HG03060 (cell line): ENCODE data around the gene KIAA1217.

Experiments used
- ATAC-seq: cut with Tn5 transposase; IDR thresholded peaks from one replicate; pipeline ENCODE4 v1.9.1; 2021; ENCODE audit warnings: low read depth, moderate number of reproducible peaks; ENCODE audit not compliant: unreplicated experiment

Gene KIAA1217

DNA sequence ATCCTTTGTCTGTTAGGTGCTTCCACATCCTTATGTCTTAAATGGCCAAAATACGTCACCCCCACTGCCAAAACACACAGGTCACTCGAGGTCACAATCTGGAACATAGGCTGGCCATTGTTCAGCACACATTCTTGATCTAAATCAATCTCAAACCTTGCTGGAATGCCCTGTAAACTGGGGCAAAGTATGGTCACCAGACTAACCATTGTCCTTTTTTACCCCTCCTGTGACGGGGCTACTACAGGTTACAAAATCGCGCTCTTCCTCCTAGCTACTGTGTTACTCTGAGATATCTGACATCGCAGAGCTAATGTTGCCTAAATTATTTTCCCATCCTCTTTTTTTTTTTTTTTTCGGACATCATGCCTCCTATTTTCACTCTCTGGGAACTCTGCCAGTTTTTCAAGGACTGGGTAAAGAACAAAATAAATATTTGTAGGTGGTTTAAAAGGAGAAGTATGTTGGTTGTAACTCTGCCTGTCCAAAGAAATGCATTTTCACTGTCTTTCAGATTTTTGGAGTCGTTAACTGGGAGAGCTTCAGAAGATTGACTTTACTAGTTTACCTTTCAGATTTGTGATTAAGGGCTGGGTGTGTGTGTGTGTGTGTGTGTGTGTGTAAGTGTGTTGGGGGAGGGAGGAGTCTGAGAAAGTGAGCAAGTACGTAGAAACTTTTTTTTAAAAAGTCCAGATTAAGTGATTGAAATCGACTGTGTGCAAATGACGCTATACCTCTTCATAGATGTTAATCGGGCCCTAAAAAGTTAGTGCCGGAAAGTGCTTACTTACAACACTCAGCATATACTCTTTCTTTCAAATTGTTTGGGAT, 942 bp upstream of the KIAA1217 start:
- no peak for ATAC-seq

DNA sequence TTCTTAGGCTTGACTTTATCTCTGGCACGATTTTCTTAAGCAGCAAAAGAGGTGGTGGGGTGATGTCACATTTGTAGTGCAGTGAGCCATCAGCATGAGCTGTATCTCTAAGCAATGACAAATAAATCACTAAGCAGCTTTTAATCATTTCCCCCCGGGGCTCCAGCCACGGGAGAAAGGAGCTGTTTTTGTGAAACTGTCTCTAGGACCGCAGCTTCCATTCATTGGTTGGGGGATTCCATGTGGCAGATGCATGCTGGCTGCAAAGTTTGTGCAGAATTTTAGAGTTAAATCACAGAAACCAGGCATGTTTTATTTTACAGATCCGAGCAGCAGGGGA, 464 bp downstream of the KIAA1217 start:
- ATAC-seq, result peak; percentile 33

DNA sequence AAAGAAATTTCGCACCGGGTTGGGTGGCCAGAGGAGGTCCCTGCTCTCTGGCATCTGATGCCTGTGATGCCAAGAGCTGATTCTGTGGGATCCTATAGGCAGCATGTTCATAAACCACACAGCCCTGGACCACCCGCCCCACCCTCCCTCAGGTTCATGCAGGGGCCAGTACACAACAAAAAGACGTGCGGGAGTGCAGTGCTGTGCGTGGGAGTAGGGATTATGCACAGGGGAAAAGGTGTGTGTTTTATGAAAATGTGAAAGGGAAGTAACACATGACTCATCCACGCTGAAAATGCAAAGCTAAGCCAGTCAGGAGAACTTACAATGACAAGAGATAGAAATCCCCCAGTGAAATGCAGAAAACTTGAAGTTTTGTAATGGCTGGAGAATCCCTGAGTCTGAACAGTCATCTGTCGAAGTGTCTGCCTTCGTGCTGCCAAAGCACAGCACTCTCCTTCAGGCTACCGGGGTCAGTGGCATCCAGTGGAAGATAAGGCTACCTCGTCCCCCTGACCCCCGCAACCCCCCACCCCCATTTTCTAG, 1.1 kb downstream of the KIAA1217 start:
- peak; percentile 61 for ATAC-seq

DNA sequence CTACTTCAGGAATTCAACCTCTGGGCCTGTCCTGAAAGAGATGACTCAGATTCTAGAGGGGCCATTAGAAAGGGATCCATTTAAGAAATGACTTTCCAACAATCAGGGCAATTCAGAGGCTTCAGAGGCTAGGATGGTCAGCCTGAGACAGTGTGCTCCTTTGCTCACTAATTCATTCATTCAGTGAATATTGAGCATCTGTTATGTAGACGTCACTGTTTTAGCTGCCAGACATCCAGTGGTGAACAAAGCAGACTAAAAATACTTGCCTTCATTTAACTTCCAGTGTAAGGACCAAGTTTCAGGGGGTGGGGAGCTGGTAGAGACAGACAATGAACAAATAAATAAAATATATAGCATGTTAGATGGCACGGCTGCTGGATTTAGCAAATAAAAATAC, 1.6 kb downstream of the KIAA1217 start:
- ATAC-seq, result no peak

DNA sequence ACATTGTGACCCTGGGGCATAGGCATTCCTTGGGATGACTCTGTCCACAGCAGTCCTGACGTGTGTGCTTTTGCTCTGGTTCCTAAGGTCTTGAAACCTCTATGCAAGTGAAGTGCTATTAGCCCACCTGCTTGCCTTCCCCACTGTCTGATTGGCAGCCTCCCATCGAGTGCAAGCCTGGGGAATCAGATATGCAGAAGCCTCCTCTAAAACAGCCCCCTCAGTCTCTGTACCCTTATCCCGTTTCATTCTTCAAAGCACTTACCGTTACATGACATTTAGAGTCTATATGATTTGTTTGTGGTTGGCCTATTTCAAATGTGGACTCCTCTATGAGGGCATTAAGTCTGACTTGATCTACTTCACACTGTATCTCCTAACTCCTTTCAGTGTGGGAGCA, 4.3 kb downstream of the KIAA1217 start:
- ATAC-seq, result no peak

DNA sequence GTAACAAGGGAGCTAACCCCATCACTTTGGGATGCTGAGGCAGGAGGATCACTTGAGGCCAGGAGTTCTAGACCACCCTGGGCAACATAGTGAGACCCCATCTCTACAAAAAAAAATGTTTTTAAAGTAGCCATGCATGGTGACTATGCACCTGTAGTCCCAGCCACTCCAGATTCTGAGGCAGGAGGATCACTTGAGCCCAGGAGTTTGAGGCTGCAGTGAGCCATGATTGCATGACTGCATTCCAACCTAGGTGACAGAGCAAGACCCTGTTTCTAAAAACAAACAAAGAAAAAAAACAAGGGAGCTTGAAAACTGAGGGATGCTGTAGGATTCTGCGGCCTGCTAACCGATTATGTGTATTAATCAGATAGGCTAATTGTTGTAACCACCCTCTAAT, 4.9 kb downstream of the KIAA1217 start:
- no peak for ATAC-seq

DNA sequence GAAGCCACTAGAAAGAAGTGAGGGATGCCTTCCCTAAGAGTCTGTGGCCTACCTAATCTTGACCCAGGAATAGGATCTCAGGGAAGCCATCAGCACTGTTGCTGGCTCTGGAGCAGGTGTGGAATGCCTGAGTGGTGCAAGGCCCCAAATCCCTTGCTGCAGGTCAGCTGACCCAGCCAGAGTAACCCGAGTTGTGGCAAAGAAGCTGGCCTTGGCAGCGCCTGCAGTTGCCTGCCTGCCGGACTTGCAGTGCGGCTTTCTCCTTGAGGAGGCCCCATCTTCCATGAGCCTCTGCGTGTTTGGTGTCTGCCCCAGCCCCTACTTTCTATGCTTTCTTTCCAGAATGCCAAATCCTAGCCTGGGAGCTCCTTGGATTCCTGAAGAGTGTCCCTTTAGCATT, 5.8 kb downstream of the KIAA1217 start:
- ATAC-seq, result no peak

DNA sequence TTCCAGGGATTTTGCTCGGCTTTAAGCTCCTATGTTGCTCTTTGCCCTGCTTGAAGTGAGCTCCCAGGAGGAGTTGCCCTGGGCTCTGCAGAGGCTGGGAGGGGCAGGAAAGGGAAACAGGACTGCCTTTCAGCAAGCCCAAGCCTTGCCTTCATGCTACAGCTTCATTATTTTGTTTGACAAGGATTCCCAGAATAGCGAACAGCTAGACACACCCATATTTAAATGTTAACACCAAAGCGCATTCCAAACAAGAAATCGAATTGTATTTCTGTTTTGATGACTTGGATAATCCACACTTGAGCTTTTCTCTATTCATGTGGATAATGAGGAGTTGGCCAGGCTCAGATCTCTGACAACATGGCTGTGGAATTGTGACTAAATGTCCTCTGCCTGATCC, 6.3 kb downstream of the KIAA1217 start:
- ATAC-seq, result no peak

DNA sequence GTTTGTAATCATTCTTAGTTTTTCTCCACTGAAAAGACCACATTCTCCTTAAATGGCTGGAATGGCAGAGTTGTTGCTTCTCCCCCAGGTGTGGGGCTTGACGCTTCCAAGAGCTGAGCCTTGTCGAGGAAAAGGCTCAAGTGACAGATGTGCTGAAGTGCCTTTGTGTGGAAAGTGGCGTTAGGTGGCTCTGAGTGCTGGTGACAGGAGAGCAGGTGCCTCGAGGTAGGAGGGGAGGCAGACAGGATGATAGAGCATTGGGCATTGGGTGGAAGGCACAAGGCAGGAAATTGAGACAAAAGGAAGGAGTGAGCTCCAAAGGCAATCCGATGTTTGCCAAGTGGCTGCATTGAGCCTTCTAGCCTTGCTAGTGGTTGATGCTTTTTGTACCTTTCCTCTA, 6.7 kb downstream of the KIAA1217 start:
- ATAC-seq, result no peak

DNA sequence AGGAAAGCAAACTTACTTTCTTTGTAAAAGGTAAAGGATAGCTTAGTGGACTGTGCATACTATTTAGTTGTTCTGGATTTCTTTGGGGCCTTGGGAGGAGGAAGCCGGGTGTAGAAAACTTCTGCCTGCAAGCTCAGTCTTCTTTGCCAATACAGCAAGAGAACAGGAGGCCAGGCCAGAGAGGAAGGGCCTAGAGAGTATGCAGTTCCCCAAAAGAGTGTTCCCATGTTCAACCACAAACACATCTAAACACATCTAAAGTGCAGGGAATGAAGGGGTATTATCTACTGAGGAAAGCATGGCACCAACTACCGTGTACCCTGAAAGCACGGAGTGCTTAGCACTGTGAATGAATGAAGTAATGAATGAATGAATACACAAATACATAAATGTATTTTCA, 11.0 kb downstream of the KIAA1217 start:
- no peak for ATAC-seq

DNA sequence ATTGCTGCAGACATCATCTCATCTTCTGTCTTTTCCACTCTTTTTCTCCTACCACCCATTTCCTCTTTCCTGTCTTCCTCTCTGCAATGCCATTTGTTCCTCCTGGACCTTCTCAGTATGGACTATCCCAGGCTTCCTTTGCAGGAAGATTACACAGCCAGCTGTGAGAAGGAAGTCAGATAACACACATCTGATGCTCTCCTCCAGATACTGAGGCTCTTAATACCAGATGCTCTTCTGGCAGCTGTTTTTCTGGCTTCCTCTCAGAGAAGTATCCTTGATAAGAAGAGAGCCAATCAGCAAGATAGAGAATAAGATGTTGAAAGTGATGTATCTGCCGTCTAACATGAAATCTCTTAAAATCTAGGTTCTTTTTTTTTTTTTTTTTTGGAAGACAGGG, 14.4 kb downstream of the KIAA1217 start:
- no peak for ATAC-seq

DNA sequence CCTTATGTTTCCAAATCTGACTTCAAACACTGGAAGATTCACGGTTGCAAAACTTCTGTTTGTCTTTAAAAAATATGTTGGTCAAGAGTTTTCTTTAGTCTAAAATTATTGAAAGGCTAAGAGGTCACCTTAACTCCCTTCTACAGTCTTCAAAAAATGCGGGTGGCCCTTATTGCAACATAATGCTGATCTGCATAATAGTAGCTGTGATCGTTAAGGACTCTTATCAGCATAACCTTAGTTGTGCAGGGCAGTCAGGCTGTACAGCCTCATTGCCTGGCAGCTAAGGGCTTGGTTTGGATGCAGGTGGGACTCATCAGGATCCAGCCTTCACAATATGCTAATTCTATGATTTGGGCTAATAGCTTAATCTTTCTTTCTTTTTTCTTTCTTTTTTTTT, 15.0 kb downstream of the KIAA1217 start:
- ATAC-seq, result no peak

DNA sequence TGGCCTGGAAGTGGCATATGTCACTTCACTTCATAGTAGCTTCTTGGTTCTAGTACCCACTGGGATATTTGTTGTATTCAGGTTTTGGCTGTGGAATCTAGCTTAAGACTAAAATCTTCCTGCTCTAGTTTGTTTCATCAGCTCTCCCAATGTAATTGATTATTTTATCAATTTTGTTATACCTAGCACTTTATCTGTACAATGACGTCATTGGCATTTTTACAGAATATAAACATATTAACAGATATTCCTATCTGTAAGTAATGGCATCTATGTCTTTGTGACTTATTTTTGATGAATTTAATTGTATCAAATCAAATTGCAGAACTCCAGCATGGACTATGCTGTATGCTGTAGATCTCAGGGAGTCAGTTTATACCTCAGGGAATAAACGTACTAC, 19.7 kb downstream of the KIAA1217 start:
- no peak for ATAC-seq

DNA sequence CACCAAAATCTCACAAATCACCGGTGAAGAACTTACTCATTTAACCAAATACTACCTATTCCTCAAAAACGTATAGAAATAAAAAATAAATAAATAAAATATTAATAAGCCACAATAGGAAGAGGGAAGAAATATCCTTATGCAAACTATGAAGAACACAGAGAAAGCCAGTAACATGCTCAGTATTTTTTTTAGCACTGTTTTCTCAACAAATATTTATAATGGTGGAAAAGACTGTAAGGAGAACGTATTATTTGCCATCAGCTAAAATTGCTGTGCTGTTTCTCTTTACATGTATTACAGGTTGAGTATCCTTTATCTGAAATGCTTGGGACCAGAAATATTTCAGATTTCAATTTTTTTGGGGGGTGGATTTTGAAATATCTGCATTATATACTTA, 21.0 kb downstream of the KIAA1217 start:
- ATAC-seq, result no peak

DNA sequence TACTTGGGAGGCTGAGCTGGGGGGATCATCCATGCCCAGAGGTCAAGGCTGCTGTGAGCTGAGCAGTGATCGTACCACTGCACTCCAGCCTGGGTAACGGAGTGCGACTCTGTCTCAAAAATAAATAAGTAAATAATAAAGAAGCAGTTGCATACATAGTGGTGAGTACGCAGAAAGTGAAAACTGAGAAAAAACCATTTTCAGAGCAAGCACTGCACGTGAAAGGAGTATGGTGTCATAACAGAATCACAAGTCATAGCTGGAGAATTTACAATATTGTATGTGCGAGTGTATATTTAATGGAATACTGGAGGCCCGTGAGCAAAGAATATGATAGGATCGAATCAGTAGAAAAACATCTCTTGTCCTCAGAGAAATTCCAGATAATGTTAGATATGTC, 22.3 kb downstream of the KIAA1217 start:
- no peak for ATAC-seq

DNA sequence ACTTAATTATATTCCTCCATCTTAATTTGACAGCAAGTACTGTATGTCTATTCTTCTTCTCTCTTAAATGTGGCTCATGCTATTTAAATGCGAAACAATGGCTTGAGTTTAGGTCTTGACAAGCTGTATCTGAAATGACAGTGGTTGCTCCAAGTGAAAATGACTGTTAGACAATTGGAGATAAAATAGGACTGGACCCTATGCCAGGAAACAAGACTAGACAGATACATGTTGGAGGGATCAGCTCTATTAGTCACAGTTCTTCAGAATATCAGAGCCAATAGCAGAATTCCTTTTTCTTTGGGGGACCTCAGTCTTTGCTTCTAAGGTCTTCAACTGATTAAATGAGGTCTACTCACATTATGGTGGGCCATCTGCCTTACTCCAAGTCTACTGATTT, 25.8 kb downstream of the KIAA1217 start:
- no peak for ATAC-seq

DNA sequence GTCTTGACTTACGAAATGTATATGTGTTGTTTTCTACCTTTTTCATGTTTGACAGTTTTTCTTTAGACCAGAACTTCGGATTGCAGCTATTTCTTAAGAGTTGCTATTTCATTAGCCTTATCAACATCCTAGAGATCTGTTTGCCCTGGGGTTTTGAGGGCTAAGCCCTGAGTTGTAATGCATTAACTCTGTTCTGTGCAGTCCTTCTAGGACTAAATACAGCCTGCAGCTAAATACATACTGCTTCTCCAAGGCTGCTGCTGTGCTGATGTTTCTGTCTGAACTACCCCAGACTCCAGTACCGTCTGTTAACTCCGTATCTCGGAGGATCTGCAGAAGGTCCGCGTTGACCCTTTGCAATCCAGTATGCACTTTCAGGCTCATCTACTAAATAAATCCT, 26.5 kb downstream of the KIAA1217 start:
- no peak for ATAC-seq

DNA sequence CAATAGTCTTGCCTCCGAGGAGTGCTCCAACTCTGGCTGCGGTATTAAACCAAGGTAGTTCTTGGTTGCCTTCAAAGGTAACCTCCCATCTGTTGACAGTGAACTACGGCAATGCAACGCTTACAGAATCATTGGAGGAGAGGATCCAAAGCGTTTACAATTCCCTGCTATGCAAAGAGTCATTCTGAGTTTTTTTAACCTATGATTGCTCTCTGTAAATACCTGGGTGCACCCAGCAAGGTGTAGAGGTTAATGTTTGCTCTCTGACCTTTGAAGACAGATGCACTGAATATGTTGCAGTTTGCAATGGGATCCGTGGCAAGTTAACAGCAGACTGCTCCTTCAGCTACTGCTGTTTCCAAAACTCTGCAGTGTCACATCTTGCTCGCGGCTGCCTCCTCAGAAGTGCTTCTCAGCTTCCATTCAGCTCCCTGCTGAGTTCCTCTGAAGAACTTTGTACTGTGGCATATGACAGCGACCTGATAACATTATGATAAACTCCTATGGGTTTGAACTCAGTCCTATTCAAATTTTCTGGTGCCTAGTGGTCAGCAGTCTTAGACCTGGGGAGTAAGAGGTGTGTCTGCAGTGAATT, 29.0 kb downstream of the KIAA1217 start:
- ATAC-seq, result no peak

DNA sequence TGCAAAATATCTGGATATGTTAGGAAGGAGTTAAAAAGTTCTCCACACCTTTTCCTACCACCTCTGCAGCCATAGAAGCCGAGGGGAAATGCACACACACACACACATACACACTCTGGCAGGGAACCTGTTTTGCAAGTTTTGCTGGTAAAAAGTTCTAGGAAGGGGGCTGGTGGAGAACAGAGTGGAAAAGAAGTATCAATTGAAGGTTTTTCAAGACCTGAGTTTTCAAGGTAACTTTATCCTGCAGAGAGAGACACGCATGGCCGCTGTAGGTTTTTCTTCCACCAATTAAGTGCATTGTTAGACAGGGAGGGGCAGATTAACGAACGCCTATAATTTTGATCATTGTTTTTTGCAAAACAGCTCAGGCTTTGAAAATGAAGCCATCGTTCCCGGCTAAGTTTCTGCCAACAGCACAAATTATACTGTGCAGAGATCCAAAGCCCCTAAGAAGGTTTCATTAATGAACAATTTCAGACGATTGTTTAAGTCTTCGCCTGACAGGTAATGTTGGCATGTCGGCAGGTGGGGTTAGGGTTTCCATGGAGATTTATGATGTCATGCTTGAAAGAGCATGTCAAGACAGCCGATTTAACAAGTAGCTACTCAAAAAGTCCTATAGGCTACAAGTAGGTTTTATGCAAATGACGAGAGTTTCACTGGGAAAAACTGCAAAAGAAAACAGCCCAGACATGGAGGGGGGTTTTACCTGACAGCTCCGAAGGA, 29.7 kb downstream of the KIAA1217 start:
- no peak for ATAC-seq

DNA sequence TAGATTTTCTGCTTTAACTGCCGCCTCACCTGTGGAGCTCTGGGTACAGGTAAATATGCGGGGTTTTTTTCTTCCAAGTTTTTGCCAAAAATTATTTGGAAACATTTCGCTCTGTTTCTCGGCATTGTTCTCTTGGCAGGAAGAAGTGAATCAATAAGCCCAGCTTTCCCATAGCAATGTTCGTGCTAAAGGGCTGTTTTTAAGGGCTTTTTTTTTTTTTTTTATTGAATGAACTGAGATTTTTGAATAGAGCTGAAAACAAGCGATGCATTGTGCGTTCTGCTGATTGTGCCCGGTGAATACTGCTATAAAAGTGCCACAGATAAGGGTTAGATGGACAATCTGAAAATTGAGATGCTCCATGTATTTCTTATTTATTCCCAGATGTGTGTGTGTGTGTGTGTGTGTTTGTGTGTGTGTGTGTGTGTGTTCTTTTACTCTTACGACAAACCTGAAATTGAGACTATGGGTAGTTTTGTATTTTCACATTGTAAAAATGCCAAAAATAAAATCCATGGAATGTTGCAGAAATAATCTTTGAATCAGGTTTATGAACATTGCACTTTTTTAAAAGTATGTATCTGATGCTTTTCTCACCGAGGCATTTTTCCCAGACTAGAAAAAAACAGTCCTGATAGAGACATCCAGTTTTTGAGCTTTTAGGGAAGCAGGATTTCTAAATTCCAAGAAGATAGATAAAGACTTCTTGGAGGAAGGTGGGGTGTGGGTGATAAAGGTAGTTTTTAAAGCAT, 30.5 kb downstream of the KIAA1217 start:
- ATAC-seq, result no peak
